GM12878 (cell line): Measurements from ENCODE around the gene COL21A1. TPM values are rescaled to one million over a fixed set of nuclear protein-coding genes. Genes with fewer than 3 reads are reported as not detected.

Experiments
- ATAC-seq: fragments of 200-7000 bp; cut with Tn5 transposase; 3 replicates; pipeline ENCODE4 v1.9.1; 2020; ENCODE audit warnings: mild to moderate bottlenecking, moderate library complexity
- BruUV-seq: library from RNA; stranded (reverse); fragments of 400-500 nt; replicated peaks from 2 replicates; lab custom pipeline; 2021; lab: Mats Ljungman, UMichigan
- CTCF ChIA-PET: fragments of 300-600 bp; sonication (Branson Sonifier 250); formaldehyde crosslinking; extraction: SDS; loops from one replicate; lab custom pipeline; 2021; ENCODE audit warnings: inconsistent platforms; lab: Yijun Ruan, JAX
- POLR2A ChIA-PET: fragments of 350-600 bp; formaldehyde crosslinking; extraction: SDS; loops from one replicate; lab custom pipeline; 2021; ENCODE audit warnings: inconsistent platforms; lab: Charles Lee
- RAD21 ChIA-PET: fragments of 300-600 bp; sonication (Branson Sonifier 250); formaldehyde crosslinking; loops from one replicate; lab custom pipeline; 2023; ENCODE audit warnings: antibody characterized with exemption; ENCODE audit not compliant: unreplicated experiment; lab: Charles Lee
- SMC1A ChIA-PET: fragments of 300-600 bp; sonication (Branson Sonifier 250); formaldehyde crosslinking; loops from one replicate; lab custom pipeline; 2023; ENCODE audit not compliant: unreplicated experiment, uncharacterized antibody; lab: Charles Lee
- DNase-seq: peaks from one replicate; pipeline ENCODE4 v3.0.0-alpha.2; 2011; ENCODE audit warnings: low read depth, low spot score
- FAIRE-seq: peaks from 3 replicates; lab custom pipeline; 2011; peaks lifted over from hg19 to GRCh38; lab: Jason Lieb, UNC
- H2AFZ ChIP-seq: 2 replicates; pipeline ENCODE4 v1.6.0; 2011; ENCODE audit warnings: low read depth, low read length, control low read depth; ENCODE audit not compliant: control insufficient read depth
- H3K27ac ChIP-seq: 2 replicates; pipeline ENCODE4 v1.5.1; 2011; ENCODE audit warnings: control low read depth; ENCODE audit not compliant: control insufficient read depth, insufficient read depth
- H3K27me3 ChIP-seq, 2 experiments: replicated peaks in 1 of 2; 2 replicates each; pipeline versions ENCODE4 v1.6.0 to v1.6.1; 2011; ENCODE audit warnings: low read length in 1 of 2; ENCODE audit not compliant: control insufficient read depth in 2 of 2, insufficient read depth in 2 of 2
- H3K36me3 ChIP-seq, 2 experiments: 2 replicates each; pipeline ENCODE4 v1.5.1; 2011; ENCODE audit warnings: low read length in 1 of 2; ENCODE audit not compliant: control insufficient read depth in 2 of 2, insufficient read depth in 2 of 2
- H3K4me1 ChIP-seq: 2 replicates; pipeline ENCODE4 v1.6.1; 2011; ENCODE audit warnings: mild to moderate bottlenecking, low read length, moderate library complexity, mixed read lengths; ENCODE audit not compliant: control insufficient read depth, insufficient read depth
- H3K4me2 ChIP-seq: 2 replicates; pipeline ENCODE4 v1.6.0; 2011; ENCODE audit warnings: control low read depth; ENCODE audit not compliant: control insufficient read depth, insufficient read depth
- H3K4me3 ChIP-seq: fragments of 200-600 bp; sonication (generic); 2 replicates; pipeline ENCODE4 v1.5.1; 2016
- H3K79me2 ChIP-seq: 2 replicates; pipeline ENCODE4 v1.6.0; 2011; ENCODE audit warnings: low read length; ENCODE audit not compliant: control insufficient read depth, insufficient read depth
- H3K9ac ChIP-seq: 2 replicates; pipeline ENCODE4 v1.8.0; 2011; ENCODE audit warnings: low read length, control low read depth, mixed read lengths; ENCODE audit not compliant: control insufficient read depth, insufficient read depth
- H3K9me3 ChIP-seq: replicated peaks from 3 replicates; pipeline ENCODE4 v1.5.1; 2011; ENCODE audit warnings: mild to moderate bottlenecking, low read length; ENCODE audit not compliant: control insufficient read depth, insufficient read depth
- H4K20me1 ChIP-seq: 2 replicates; pipeline ENCODE4 v1.6.0; 2011; ENCODE audit not compliant: control insufficient read depth, insufficient read depth
- KAT2A ChIP-seq: conservative IDR thresholded peaks from 2 replicates; pipeline ENCODE4 v1.6.1; 2011; ENCODE audit warnings: low read depth, low read length; ENCODE audit not compliant: control insufficient read depth
- MXI1 ChIP-seq: fragments of 150-350 bp; IDR thresholded peaks from 2 replicates; pipeline ENCODE4 v1.6.1; 2011; ENCODE audit warnings: low read depth, mild to moderate bottlenecking, inconsistent platforms, low read length, improper control_type of control experiment
- SIX5 ChIP-seq: IDR thresholded peaks from 2 replicates; pipeline ENCODE4 v1.6.1; 2011; ENCODE audit warnings: mild to moderate bottlenecking, low read depth, low read length, moderate library complexity; ENCODE audit not compliant: severe bottlenecking
- SMC3 ChIP-seq: IDR thresholded peaks from 2 replicates; pipeline ENCODE4 v1.6.1; 2011; ENCODE audit warnings: low read length, improper control_type of control experiment, borderline replicate concordance
- TARDBP ChIP-seq: IDR thresholded peaks from 2 replicates; pipeline ENCODE4 v1.6.1; 2016; ENCODE audit warnings: borderline replicate concordance
- ZBTB33 ChIP-seq: fragments of 450-650 bp; IDR thresholded peaks from 2 replicates; pipeline ENCODE4 v1.6.1; 2017; ENCODE audit warnings: mild to moderate bottlenecking
- ZNF274 ChIP-seq: IDR thresholded peaks from one replicate; pipeline ENCODE4 v1.8.0; 2011; ENCODE audit not compliant: insufficient read length, insufficient read depth
- WGBS: methylation state at CpG from one replicate; pipeline ENCODE4 v1.1.6; 2016; ENCODE audit warnings: low lambda C conversion rate; ENCODE audit not compliant: insufficient replicate concordance, insufficient coverage; ENCODE audit errors: missing lambda C conversion rate; 5-methylcytosine and 5-hydroxymethylcytosine counted together
- in situ Hi-C: fragments of 300-500 bp; cut with MboI; formaldehyde crosslinking; loops from 9 replicates; pipeline ENCODE4 v1.14.3; 2018; ENCODE audit warnings: mixed read lengths
- intact Hi-C: fragments of 100-400 bp; cut with micrococcal nuclease; formaldehyde crosslinking; loops from one replicate; pipeline ENCODE4 v1.14.2; 2022; ENCODE audit not compliant: unreplicated experiment
- polyA plus RNA-seq, 11 experiments: library from polyadenylated mRNA; depleted of rRNA in 4 of 11; unstranded in 6 of 11; stranded (reverse) in 5 of 11; fragments of >200 nt; fragmentation: Nextera tagmentation in 4 of 11; fragmentation: Illumina TruSeq in 1 of 11; extraction: Ambion mirVana in 4 of 11; extraction: Trizol in 1 of 11; gene quantifications; 1 replicate in 1 of 11; 2 replicates in 10 of 11; pipeline versions ENCODE4 v1.2.1 to v1.2.3, GENCODE V29; 2011 to 2016; ENCODE audit warnings: inconsistent platforms in 2 of 11, missing spikeins in 2 of 11, low read depth in 1 of 11
- total RNA-seq, 4 experiments: library from RNA; depleted of rRNA in 3 of 4; stranded (reverse); fragments of >200 nt in 3 of 4; fragmentation: Illumina TruSeq in 1 of 4; extraction: Trizol in 1 of 4; gene quantifications; 2 replicates each; pipeline versions ENCODE4 v1.2.1 to v1.2.3, GENCODE V29; 2013 to 2021

COL21A1 gene
- total and polyA plus RNA-seq, 10 of the 15 experiments (the other 5 are each of a cell fraction or from before 2014, with no cell fraction given), result 0.10 TPM; not detected in 9

DNA sequence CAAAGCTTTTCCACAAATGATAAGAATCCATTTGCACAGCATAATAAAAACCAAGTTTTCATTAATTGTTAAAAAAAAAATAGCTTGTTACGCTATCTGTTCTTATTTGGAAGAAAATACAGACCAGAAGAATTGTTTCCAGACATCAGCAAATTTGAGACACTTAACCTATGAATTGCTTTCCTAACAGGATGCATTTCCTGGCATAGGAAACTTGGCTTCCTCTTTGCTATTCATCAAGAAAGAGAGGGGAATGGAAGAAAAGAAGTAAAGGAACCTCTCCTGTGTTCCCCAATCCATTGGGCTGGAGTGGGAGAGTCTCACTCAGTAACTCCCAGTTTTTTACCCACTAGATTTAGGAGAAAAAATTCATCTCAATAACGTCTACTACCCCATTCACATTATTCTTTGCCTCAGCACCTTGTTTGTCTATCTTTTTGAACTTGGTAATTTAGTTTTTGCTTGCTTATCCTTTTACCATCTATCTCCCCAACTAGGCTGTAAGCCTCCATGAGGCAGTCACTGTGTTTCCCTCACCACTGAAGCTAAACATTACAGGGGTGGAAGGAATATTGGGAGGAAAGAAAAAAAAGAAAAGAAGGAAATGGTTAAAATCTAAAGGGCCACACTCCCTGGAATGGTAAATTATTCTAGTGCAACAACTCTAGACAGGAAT is 150.3 kb downstream of the COL21A1 start:
- Histone ChIP-seq H3K36me3 (no peaks in the 10 kb centered on the region), H3K79me2 (no peaks in the 10 kb centered on the region), H3K4me1 (no peaks in the 10 kb centered on the region), H3K4me3 (no peak overlapping the region), H3K27me3 (no peaks in the 10 kb centered on the region), H2AFZ (no peak overlapping the region), H4K20me1 (no peaks in the 10 kb centered on the region)
- no TSS peak for BruUV-seq
- ATAC-seq, result no peak
- ChIA-PET CTCF (no interaction called here), RAD21 (no interaction called here)
- in situ Hi-C loops, result no loop called here
- intact Hi-C loops, result no loop called here
- TF ChIP-seq ZBTB33 (no peak), ZNF274 (no peak), SMC3 (no peak), TARDBP (no peak), SIX5 (no peak), KAT2A (no peak), MXI1 (no peak)
- TF ChIP-seq, all 136 proteins: peak for 0
- ChIA-PET POLR2A (no interaction called here), SMC1A (no interaction called here)
- Histone ChIP-seq H3K9ac (no peak overlapping the region), H3K9me3 (no peaks in the 10 kb centered on the region), H3K27ac (no peak overlapping the region), H3K4me2 (no peak overlapping the region)
- 50% methylated on average over 2 of the region's 2 CpGs for WGBS
- DNase-seq (no peak), FAIRE-seq (no peak)
